Natural killer cell (primary cell): ENCODE results near the gene TLR10. TPM values are rescaled to one million over a fixed set of nuclear protein-coding genes. Genes with fewer than 3 reads are reported as not detected.
"Not testable (repeated sequence)": the region's sequence is repeated elsewhere in the genome, so short reads cannot be mapped to it uniquely, and the experiment has no call there.

Experiments used
- ATAC-seq, 3 donors: fragments of 150-1000 bp in 2 of 3; fragments of 200-7000 bp in 1 of 3; cut with Tn5 transposase; 1 replicate in 1 of 3; 2 replicates in 2 of 3; pipeline ENCODE4 v1.10.0; 2021; ENCODE audit warnings: mild to moderate bottlenecking in 2 of 3, moderate library complexity in 2 of 3
- DNase-seq, 2 donors: peaks; one replicate each; pipeline versions ENCODE4 v3.0.0 to v3.0.0-alpha.2; 2013 to 2021; ENCODE audit warnings: mixed read lengths in 1 of 2
- H3K27ac ChIP-seq: one replicate; pipeline ENCODE4 v1.5.1; 2013; ENCODE audit warnings: mild to moderate bottlenecking, low read length
- H3K27me3 ChIP-seq: one replicate; pipeline ENCODE4 v1.6.1; 2013; ENCODE audit warnings: low read length; ENCODE audit not compliant: control insufficient read depth, insufficient read depth
- H3K36me3 ChIP-seq: one replicate; pipeline ENCODE4 v1.6.1; 2013; ENCODE audit warnings: low read length; ENCODE audit not compliant: control insufficient read depth, insufficient read depth
- H3K4me1 ChIP-seq: one replicate; pipeline ENCODE4 v1.6.1; 2013; ENCODE audit warnings: low read length; ENCODE audit not compliant: control insufficient read depth, insufficient read depth
- H3K4me3 ChIP-seq: one replicate; pipeline ENCODE4 v1.5.1; 2013; ENCODE audit warnings: low read length
- H3K9me3 ChIP-seq: one replicate; pipeline ENCODE4 v1.6.1; 2013; ENCODE audit warnings: low read length; ENCODE audit not compliant: control insufficient read depth, insufficient read depth
- H3K27ac Mint-ChIP-seq, 2 donors: one replicate each; pipeline ENCODE4 v1.8.0; 2022; ENCODE audit warnings: mild to moderate bottlenecking in 2 of 2, mixed read lengths in 2 of 2, moderate library complexity in 1 of 2
- H3K27me3 Mint-ChIP-seq, 2 donors: one replicate each; pipeline ENCODE4 v1.8.0; 2022; ENCODE audit warnings: low read depth in 2 of 2, mixed read lengths in 2 of 2
- H3K36me3 Mint-ChIP-seq: one replicate; pipeline ENCODE4 v1.8.0; 2022; ENCODE audit warnings: mixed read lengths
- H3K4me1 Mint-ChIP-seq, 2 donors: one replicate each; pipeline ENCODE4 v1.8.0; 2022; ENCODE audit warnings: mixed read lengths in 2 of 2
- H3K4me3 Mint-ChIP-seq: one replicate; pipeline ENCODE4 v1.8.0; 2022; ENCODE audit warnings: mild to moderate bottlenecking, moderate library complexity, mixed read lengths
- H3K9me3 Mint-ChIP-seq, 2 donors: one replicate each; pipeline ENCODE4 v1.8.0; 2022; ENCODE audit warnings: mixed read lengths in 2 of 2
- WGBS: methylation state at CpG from one replicate; pipeline ENCODE4 v1.1.7; 2013; ENCODE audit warnings: missing lambda C conversion rate; ENCODE audit not compliant: insufficient coverage; 5-methylcytosine and 5-hydroxymethylcytosine counted together
- intact Hi-C: fragments of 100-400 bp; cut with micrococcal nuclease; formaldehyde crosslinking; loops from one replicate; pipeline ENCODE4 v1.14.2; 2022
- total RNA-seq, 4 donors: library from RNA; stranded (reverse); fragments of 120-200 nt in 1 of 4; gene quantifications; one replicate each; pipeline versions ENCODE4 v1.2.3 to v1.2.4, GENCODE V29; 2013 to 2022
- TF ChIP-seq, protein P1 (sequence below): fragments of 200-600 bp; IDR thresholded peaks from one replicate; pipeline ENCODE4 v1.8.0; 2022; ENCODE audit warnings: antibody characterized with exemption

The TLR10 gene
- total RNA-seq, 3 donors from 2014 or later (not counting 1 experiment from before 2014, with no cell fraction given), result 0.31 to 0.63 (median 0.59) TPM

DNA sequence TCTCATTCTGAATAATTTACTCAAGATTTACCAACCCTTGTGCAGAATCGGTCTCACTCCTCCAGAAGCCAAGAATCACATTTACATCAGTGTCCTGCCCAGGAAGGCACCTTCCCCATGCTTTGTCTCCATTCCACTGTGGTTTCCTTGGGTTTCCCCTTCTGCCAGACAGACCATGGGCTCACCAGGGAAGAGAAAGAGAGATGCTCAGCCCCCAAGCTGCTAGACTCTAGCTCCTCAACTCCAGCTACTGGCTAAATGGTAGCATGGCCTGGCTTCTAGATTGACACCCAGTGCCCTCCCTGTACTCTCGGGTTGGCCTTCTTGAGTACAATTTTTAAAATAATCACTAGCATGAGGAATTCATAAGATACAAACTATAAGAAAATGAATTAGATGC lies 12.9 kb downstream of the TLR10 start:
- H3K4me3 ChIP-seq, result no peak overlapping the region
- no peaks in the 10 kb centered on the region for H3K36me3 Mint-ChIP-seq
- H3K36me3 ChIP-seq, result no peaks in the 10 kb centered on the region
- TF ChIP-seq, protein P1, sequence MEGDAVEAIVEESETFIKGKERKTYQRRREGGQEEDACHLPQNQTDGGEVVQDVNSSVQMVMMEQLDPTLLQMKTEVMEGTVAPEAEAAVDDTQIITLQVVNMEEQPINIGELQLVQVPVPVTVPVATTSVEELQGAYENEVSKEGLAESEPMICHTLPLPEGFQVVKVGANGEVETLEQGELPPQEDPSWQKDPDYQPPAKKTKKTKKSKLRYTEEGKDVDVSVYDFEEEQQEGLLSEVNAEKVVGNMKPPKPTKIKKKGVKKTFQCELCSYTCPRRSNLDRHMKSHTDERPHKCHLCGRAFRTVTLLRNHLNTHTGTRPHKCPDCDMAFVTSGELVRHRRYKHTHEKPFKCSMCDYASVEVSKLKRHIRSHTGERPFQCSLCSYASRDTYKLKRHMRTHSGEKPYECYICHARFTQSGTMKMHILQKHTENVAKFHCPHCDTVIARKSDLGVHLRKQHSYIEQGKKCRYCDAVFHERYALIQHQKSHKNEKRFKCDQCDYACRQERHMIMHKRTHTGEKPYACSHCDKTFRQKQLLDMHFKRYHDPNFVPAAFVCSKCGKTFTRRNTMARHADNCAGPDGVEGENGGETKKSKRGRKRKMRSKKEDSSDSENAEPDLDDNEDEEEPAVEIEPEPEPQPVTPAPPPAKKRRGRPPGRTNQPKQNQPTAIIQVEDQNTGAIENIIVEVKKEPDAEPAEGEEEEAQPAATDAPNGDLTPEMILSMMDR, result no peak
- H3K27me3 ChIP-seq, result no peaks in the 10 kb centered on the region
- no peak overlapping the region for H3K4me3 Mint-ChIP-seq
- no peaks in the 10 kb centered on the region for H3K9me3 ChIP-seq
- 88% methylated on average over 2 of the region's 2 CpGs for WGBS
- intact Hi-C loops, result no loop called here
- H3K4me1 ChIP-seq, result no peaks in the 10 kb centered on the region
- H3K27ac Mint-ChIP-seq, result no peak overlapping the region
- peaks cover 0 to 2% of the 10 kb centered on the region in 2 donors for H3K9me3 Mint-ChIP-seq
- DNase-seq (no peak), ATAC-seq (no peak)
- peaks cover 5 to 6% of the 10 kb centered on the region in 2 donors for H3K27me3 Mint-ChIP-seq
- no peaks in the 10 kb centered on the region for H3K4me1 Mint-ChIP-seq
- H3K27ac ChIP-seq, result no peak overlapping the region

- intact Hi-C loops, result no loop called here
- no peak overlapping the region for H3K4me3 Mint-ChIP-seq
- no peaks in the 10 kb centered on the region for H3K36me3 Mint-ChIP-seq
- peaks cover 0 to under 1% of the 10 kb centered on the region in 2 donors for H3K9me3 Mint-ChIP-seq
- H3K4me1 Mint-ChIP-seq, result no peaks in the 10 kb centered on the region
- no peak overlapping the region for H3K4me3 ChIP-seq
- no peaks in the 10 kb centered on the region for H3K9me3 ChIP-seq
- H3K27ac Mint-ChIP-seq, result no peak overlapping the region
- H3K27ac ChIP-seq, result no peak overlapping the region
- DNase-seq (no peak), ATAC-seq (no peak)
- no peaks in the 10 kb centered on the region for H3K36me3 ChIP-seq
- peaks cover 5 to 6% of the 10 kb centered on the region in 2 donors for H3K27me3 Mint-ChIP-seq
- no peaks in the 10 kb centered on the region for H3K27me3 ChIP-seq
- 100% methylated on average over 1 of the region's 2 CpGs for WGBS
- TF ChIP-seq, protein P1, result no peak
- H3K4me1 ChIP-seq, result no peaks in the 10 kb centered on the region
Observed at GRCh38 chr4:38769441-38769840, 13.3 kb downstream of the TLR10 start.

DNA sequence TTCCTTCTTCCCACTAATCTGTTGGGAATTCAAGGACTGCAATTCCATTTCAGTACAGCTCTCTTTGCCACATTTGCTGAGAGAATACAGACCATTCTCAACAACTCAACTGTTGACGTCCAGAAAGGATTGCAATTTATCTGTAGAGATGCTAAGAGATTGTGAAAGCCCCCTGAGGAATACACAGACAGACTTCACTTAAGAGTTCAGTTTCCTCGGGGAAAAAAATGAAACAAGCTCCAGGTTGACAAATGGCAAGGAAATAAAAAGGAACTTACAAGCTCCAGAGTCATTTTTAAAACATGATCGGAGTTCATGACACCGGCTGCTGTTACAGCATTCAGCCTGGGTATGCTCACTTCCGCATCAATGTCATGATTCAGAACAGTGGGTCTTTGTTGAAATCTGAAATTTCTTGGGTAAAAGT lies 13.8 kb downstream of the TLR10 start:
- Mint-ChIP-seq H3K27me3 (peaks cover 5 to 6% of the 10 kb centered on the region in 2 donors), H3K27ac (no peak overlapping the region), H3K4me3 (no peak overlapping the region), H3K36me3 (no peaks in the 10 kb centered on the region), H3K9me3 (no peaks in the 10 kb centered on the region), H3K4me1 (no peaks in the 10 kb centered on the region)
- ATAC-seq (no peak), DNase-seq (no peak)
- Histone ChIP-seq H3K36me3 (no peaks in the 10 kb centered on the region), H3K4me1 (no peaks in the 10 kb centered on the region), H3K9me3 (no peaks in the 10 kb centered on the region), H3K4me3 (no peak overlapping the region), H3K27ac (no peak overlapping the region), H3K27me3 (no peaks in the 10 kb centered on the region)
- TF ChIP-seq, protein P1, result no peak
- 50% methylated on average over 5 of the region's 5 CpGs for WGBS
- intact Hi-C loops, result no loop called here

- H3K4me3 Mint-ChIP-seq, result not testable (repeated sequence)
Observed at GRCh38 chr4:38766940-38767339, 15.8 kb downstream of the TLR10 start.

More at GRCh38 chr4:38766940-38767339, 15.8 kb downstream of the TLR10 start:
- H3K4me3 ChIP-seq, H3K4me1 Mint-ChIP-seq, H3K36me3 Mint-ChIP-seq, H3K27ac ChIP-seq, H3K27ac Mint-ChIP-seq, ATAC-seq, H3K9me3 Mint-ChIP-seq, intact Hi-C loops, H3K36me3 ChIP-seq, DNase-seq, H3K27me3 ChIP-seq, H3K9me3 ChIP-seq: not testable (repeated sequence)
- H3K27me3 Mint-ChIP-seq, result peaks cover 6 to 11% of the 10 kb centered on the region in 2 donors
- H3K4me1 ChIP-seq, result peaks cover 10% of the 10 kb centered on the region
- WGBS, result 100% methylated on average over 2 of the region's 2 CpGs
